ENCODE results near the gene RBCK1. TPM values are rescaled to one million over a fixed set of nuclear protein-coding genes. Genes with fewer than 3 reads are reported as not detected.

Gene RBCK1
- total RNA-seq, 1 experiment from 2014 or later = 46.8 TPM

DNA sequence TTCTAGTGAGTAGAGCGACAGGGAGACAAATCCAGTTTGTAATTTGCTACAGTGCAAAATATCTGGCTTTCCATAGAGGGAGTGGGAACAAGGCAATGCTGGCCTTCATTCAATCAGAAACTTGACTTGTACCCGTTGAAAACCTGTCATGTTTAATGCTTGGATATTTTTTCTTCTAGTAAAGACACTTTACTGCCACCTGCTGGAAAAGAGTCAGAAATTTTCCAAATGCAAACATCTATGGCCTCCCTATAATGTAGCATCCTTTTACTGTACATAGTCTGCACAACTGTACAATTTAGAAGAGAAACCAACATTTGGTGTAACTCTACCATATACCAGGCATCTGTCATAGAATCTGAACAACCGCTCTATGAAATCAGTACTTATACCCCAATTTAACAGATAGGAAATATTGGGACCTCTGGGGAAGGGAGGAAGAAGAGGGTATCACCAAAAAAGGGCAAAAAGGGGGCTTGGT lies 70.9 kb downstream of the RBCK1 start:
- Mint-ChIP-seq H3K4me1 (no peaks in the 10 kb centered on the region), H3K36me3 (ENCODE audit: insufficient read depth in 1 of 3, low read depth in 3 of 3) (peaks cover 32 to 84% (median 60%) of the 10 kb centered on the region in 3 experiments), H3K9me3 (peaks cover 0 to 3% of the 10 kb centered on the region in 2 experiments; a peak in 3 of 5 replicates), H3K27me3 (ENCODE audit: low read depth) (no peaks in the 10 kb centered on the region), H3K27ac (no peak overlapping the region; a peak in 1 of 7 replicates), H3K4me3 (no peak overlapping the region)
- H3K23me2 ChIP-seq (ENCODE audit: insufficient read length, low read depth, low read length, poor library complexity, severe bottlenecking) = no peaks in the 10 kb centered on the region
- no peak overlapping the region for H3T11ph ChIP-seq (ENCODE audit: low read length)
- H3K9ac ChIP-seq (ENCODE audit: extremely low read depth, insufficient read length, low read length) = no peak overlapping the region
- no peaks in the 10 kb centered on the region for H3K79me2 ChIP-seq (ENCODE audit: insufficient read depth, low read length)
- WGBS (ENCODE audit: extremely low coverage, insufficient read length, low lambda C conversion rate) = no CpG with 5 or more reads among the region's 3 CpGs
- H2AK5ac ChIP-seq (ENCODE audit: insufficient read length, low read length) = no peak overlapping the region
- no peak overlapping the region for H3K23ac ChIP-seq (ENCODE audit: insufficient read length, low read depth, low read length)
- H4K8ac ChIP-seq (replicated peaks; ENCODE audit: insufficient read length, low read depth, low read length) = no peak overlapping the region
- no peak overlapping the region for H2AFZ ChIP-seq (ENCODE audit: low read length)
- H2BK12ac ChIP-seq (ENCODE audit: insufficient read length, low read depth, low read length) = no peak overlapping the region
- H3K79me1 ChIP-seq (ENCODE audit: insufficient read depth, low read depth, low read length, poor library complexity, severe bottlenecking) = peaks cover 4% of the 10 kb centered on the region
- no peak overlapping the region for H3K56ac ChIP-seq (ENCODE audit: insufficient read length, low read depth, low read length)
- no peak overlapping the region for H3K4me2 ChIP-seq (ENCODE audit: insufficient read depth, insufficient read length, low read length)
- H3K18ac ChIP-seq (ENCODE audit: insufficient read length, low read depth, low read length) = no peak overlapping the region
- no peak overlapping the region for H3K14ac ChIP-seq (ENCODE audit: insufficient read depth, low read length)
- no peak overlapping the region for H2BK5ac ChIP-seq (ENCODE audit: insufficient read length, low read length)
- no peaks in the 10 kb centered on the region for H4K20me1 ChIP-seq (ENCODE audit: control insufficient read depth, insufficient read depth, insufficient read length)
- no peaks in the 10 kb centered on the region for H3K9me3 ChIP-seq (ENCODE audit: control insufficient read depth, low read depth, low read length)
- H2BK120ac ChIP-seq (ENCODE audit: low read depth, low read length, poor library complexity, severe bottlenecking) = no peak overlapping the region
- no peak overlapping the region for H4K5ac ChIP-seq (ENCODE audit: insufficient read length, low read depth, low read length)
- H3K4me1 ChIP-seq (ENCODE audit: insufficient read depth, low read length) = no peaks in the 10 kb centered on the region
- H2BK15ac ChIP-seq (ENCODE audit: low read depth, low read length) = no peak overlapping the region
- H3K27ac ChIP-seq (ENCODE audit: insufficient read length, low read depth, low read length) = no peak overlapping the region
- H4K91ac ChIP-seq (ENCODE audit: insufficient read length, low read depth, low read length) = no peak overlapping the region
- no peak overlapping the region for H3K4ac ChIP-seq (ENCODE audit: low read depth, low read length)
- no peak for DNase-seq
- TF ChIP-seq, protein P1, sequence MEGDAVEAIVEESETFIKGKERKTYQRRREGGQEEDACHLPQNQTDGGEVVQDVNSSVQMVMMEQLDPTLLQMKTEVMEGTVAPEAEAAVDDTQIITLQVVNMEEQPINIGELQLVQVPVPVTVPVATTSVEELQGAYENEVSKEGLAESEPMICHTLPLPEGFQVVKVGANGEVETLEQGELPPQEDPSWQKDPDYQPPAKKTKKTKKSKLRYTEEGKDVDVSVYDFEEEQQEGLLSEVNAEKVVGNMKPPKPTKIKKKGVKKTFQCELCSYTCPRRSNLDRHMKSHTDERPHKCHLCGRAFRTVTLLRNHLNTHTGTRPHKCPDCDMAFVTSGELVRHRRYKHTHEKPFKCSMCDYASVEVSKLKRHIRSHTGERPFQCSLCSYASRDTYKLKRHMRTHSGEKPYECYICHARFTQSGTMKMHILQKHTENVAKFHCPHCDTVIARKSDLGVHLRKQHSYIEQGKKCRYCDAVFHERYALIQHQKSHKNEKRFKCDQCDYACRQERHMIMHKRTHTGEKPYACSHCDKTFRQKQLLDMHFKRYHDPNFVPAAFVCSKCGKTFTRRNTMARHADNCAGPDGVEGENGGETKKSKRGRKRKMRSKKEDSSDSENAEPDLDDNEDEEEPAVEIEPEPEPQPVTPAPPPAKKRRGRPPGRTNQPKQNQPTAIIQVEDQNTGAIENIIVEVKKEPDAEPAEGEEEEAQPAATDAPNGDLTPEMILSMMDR (conservative IDR thresholded peaks at IDR 0.05) = peak; percentile 73
- no peak overlapping the region for H2BK20ac ChIP-seq (ENCODE audit: low read depth, low read length, poor library complexity, severe bottlenecking)
- no peaks in the 10 kb centered on the region for H3K27me3 ChIP-seq (ENCODE audit: insufficient read depth, low read length)

Data from H9 (cell line).